HepG2 (cell line): ENCODE measurements around the gene ESRRG. TPM values are rescaled to one million over a fixed set of nuclear protein-coding genes. Genes with fewer than 3 reads are reported as not detected.

Source experiments
- ATAC-seq: fragments of 200-7000 bp; cut with Tn5 transposase; 3 replicates; pipeline ENCODE4 v1.9.1; 2020; ENCODE audit warnings: mild to moderate bottlenecking, moderate library complexity
- BruUV-seq: library from RNA; stranded (reverse); fragments of 400-500 nt; replicated peaks from 2 replicates; lab custom pipeline; 2021; lab: Mats Ljungman, UMichigan
- CTCF ChIA-PET: fragments of 300-600 bp; formaldehyde crosslinking; extraction: SDS; loops from one replicate; lab custom pipeline; 2021; ENCODE audit warnings: low total read pairs, inconsistent platforms, low intra/inter-chr PET ratio; lab: Yijun Ruan, JAX
- POLR2A ChIA-PET: fragments of 350-600 bp; sonication (Branson Sonifier 250); formaldehyde crosslinking; loops from one replicate; lab custom pipeline; 2020; ENCODE audit warnings: antibody characterized with exemption, inconsistent platforms; lab: Yijun Ruan, JAX
- DNase-seq: peaks from one replicate; pipeline ENCODE4 v3.0.0-alpha.2; 2015; ENCODE audit warnings: low spot score
- FAIRE-seq: peaks from 3 replicates; lab custom pipeline; 2011; peaks lifted over from hg19 to GRCh38; lab: Jason Lieb, UNC
- H2AFZ ChIP-seq: one replicate; pipeline ENCODE4 v1.6.1; 2011; ENCODE audit warnings: low read length, inconsistent platforms
- H3K27ac ChIP-seq: fragments of 300-600 bp; 3 replicates; pipeline ENCODE4 v1.8.0; 2011; ENCODE audit warnings: mixed run types, mild to moderate bottlenecking, mixed read lengths, low read length, inconsistent platforms; ENCODE audit not compliant: insufficient read depth; ENCODE audit errors: extremely low read length
- H3K27me3 ChIP-seq, 2 experiments: fragments of 200-600 bp in 1 of 2; 2 replicates in 1 of 2; 3 replicates in 1 of 2; pipeline versions ENCODE4 v1.6.0 to v1.8.0; 2011; ENCODE audit warnings: low read length in 2 of 2, mild to moderate bottlenecking in 2 of 2, moderate library complexity in 2 of 2, inconsistent platforms in 1 of 2; ENCODE audit not compliant: insufficient read depth in 2 of 2, control insufficient read depth in 1 of 2
- H3K36me3 ChIP-seq, 2 experiments: fragments of 200-600 bp in 1 of 2; replicated peaks in 1 of 2; 2 replicates in 1 of 2; 3 replicates in 1 of 2; pipeline versions ENCODE4 v1.5.1 to v1.8.0; 2011; ENCODE audit warnings: low read length in 2 of 2, inconsistent platforms in 1 of 2; ENCODE audit not compliant: insufficient read depth in 2 of 2, control insufficient read depth in 1 of 2
- H3K4me1 ChIP-seq: 2 replicates; pipeline ENCODE4 v1.5.1; 2012; ENCODE audit warnings: low read length, inconsistent platforms; ENCODE audit not compliant: insufficient read depth
- H3K4me2 ChIP-seq: 2 replicates; pipeline ENCODE4 v1.6.0; 2011; ENCODE audit warnings: low read depth, low read length, inconsistent platforms
- H3K4me3 ChIP-seq, 3 experiments: fragments of 200-600 bp in 1 of 3; sonication (generic), shearing (Covaris generic) in 1 of 3; replicated peaks in 1 of 3; 2 replicates each; pipeline ENCODE4 v1.5.1; 2011 to 2016; ENCODE audit warnings: low read length in 3 of 3, inconsistent platforms in 2 of 3, low read depth in 2 of 3, mild to moderate bottlenecking in 2 of 3, control low read depth in 1 of 3, mixed read lengths in 1 of 3; ENCODE audit not compliant: insufficient read depth in 1 of 3
- H3K79me2 ChIP-seq: one replicate; pipeline ENCODE4 v1.6.1; 2011; ENCODE audit warnings: low read length, inconsistent platforms; ENCODE audit not compliant: insufficient read depth
- H3K9ac ChIP-seq: 2 replicates; pipeline ENCODE4 v1.6.0; 2011; ENCODE audit warnings: mild to moderate bottlenecking, low read depth, low read length, inconsistent platforms; ENCODE audit not compliant: insufficient read depth
- H3K9me3 ChIP-seq: 2 replicates; pipeline ENCODE4 v1.5.1; 2012; ENCODE audit warnings: mild to moderate bottlenecking, low read length
- H4K20me1 ChIP-seq: 2 replicates; pipeline ENCODE4 v1.6.0; 2011; ENCODE audit warnings: inconsistent platforms, mild to moderate bottlenecking, low read length, moderate library complexity; ENCODE audit not compliant: insufficient read depth
- DDIT3 ChIP-seq: sonication (generic); formaldehyde crosslinking; IDR thresholded peaks from 2 replicates; pipeline ENCODE4 v1.4.0; 2020; ENCODE audit warnings: mild to moderate bottlenecking, missing genetic modification reagents
- ETV5 ChIP-seq: IDR thresholded peaks from 2 replicates; pipeline ENCODE4 v1.6.1; 2018; ENCODE audit warnings: missing biosample characterization, missing genetic modification reagents, inconsistent platforms, borderline replicate concordance
- IKZF4 ChIP-seq: sonication (generic); formaldehyde crosslinking; IDR thresholded peaks from 2 replicates; pipeline ENCODE4 v1.5.1; 2020; ENCODE audit warnings: borderline replicate concordance, mild to moderate bottlenecking, low read depth, missing genetic modification reagents; ENCODE audit errors: not compliant biosample characterization
- NKX3-1 ChIP-seq: sonication (generic); formaldehyde crosslinking; IDR thresholded peaks from 2 replicates; pipeline ENCODE4 v1.5.0; 2020; ENCODE audit warnings: missing genetic modification reagents
- REXO4 ChIP-seq: sonication (generic); formaldehyde crosslinking; IDR thresholded peaks from 2 replicates; pipeline ENCODE4 v1.8.0; 2022; ENCODE audit warnings: missing genetic modification reagents, mild to moderate bottlenecking, borderline replicate concordance
- SIN3A ChIP-seq: IDR thresholded peaks from 2 replicates; pipeline ENCODE4 v1.6.1; 2011; ENCODE audit warnings: low read depth, mild to moderate bottlenecking, control low read depth, low read length, borderline replicate concordance
- TERF1 ChIP-seq: sonication (generic); formaldehyde crosslinking; IDR thresholded peaks from 2 replicates; pipeline ENCODE4 v1.8.0; 2022; ENCODE audit warnings: mild to moderate bottlenecking, missing genetic modification reagents, moderate library complexity
- ZNF496 ChIP-seq: sonication (generic); formaldehyde crosslinking; IDR thresholded peaks from 2 replicates; pipeline ENCODE4 v1.8.1; 2023; ENCODE audit warnings: mild to moderate bottlenecking, moderate library complexity, missing genetic modification reagents; ENCODE audit not compliant: insufficient replicate concordance
- ZNF567 ChIP-seq: sonication (generic); formaldehyde crosslinking; IDR thresholded peaks from 2 replicates; pipeline ENCODE4 v1.8.1; 2023; ENCODE audit warnings: mild to moderate bottlenecking, missing genetic modification reagents, borderline replicate concordance
- ZNF850 ChIP-seq: sonication (generic); formaldehyde crosslinking; conservative IDR thresholded peaks from 2 replicates; pipeline ENCODE4 v1.9.0; 2021; ENCODE audit warnings: mild to moderate bottlenecking, missing genetic modification reagents
- WGBS: methylation state at CpG from one replicate; pipeline ENCODE4 v1.1.6; 2017; ENCODE audit warnings: low lambda C conversion rate; 5-methylcytosine and 5-hydroxymethylcytosine counted together
- in situ Hi-C: cut with HindIII; loops from 2 replicates; pipeline ENCODE4 v1.10.0; 2017; ENCODE audit warnings: low pct_unique_long_range_greater_than_20kb; ENCODE audit not compliant: extremely low pct_ligation_motif_present
- intact Hi-C: fragments of 100-400 bp; cut with micrococcal nuclease; formaldehyde crosslinking; loops from one replicate; pipeline ENCODE4 v1.10.0; 2022; ENCODE audit not compliant: unreplicated experiment
- polyA plus RNA-seq, 8 experiments: library from polyadenylated mRNA; depleted of rRNA in 3 of 8; stranded (reverse) in 7 of 8; unstranded in 1 of 8; fragments of >200 nt; fragmentation: Illumina TruSeq in 4 of 8; extraction: Trizol in 4 of 8; gene quantifications; 2 replicates each; pipeline versions ENCODE4 v1.2.1 to v1.2.3, GENCODE V29; 2011 to 2016; ENCODE audit warnings: low read depth in 4 of 8, missing spikeins in 1 of 8, mixed read lengths in 1 of 8; ENCODE audit not compliant: insufficient read depth in 1 of 8
- total RNA-seq, 5 experiments: library from RNA; depleted of rRNA; stranded (reverse); fragments of >200 nt; fragmentation: Illumina TruSeq; extraction: Trizol; gene quantifications; 2 replicates each; pipeline ENCODE4 v1.2.3, GENCODE V29; 2016; ENCODE audit warnings: low read depth in 1 of 5

ESRRG gene
- total and polyA plus RNA-seq, 2 of the 13 experiments (the other 11 are each of a cell fraction or from before 2014, with no cell fraction given), result not detected

GRCh38 chr1:216626394-216627067 is 96.7 kb downstream of the ESRRG start:
- TF ChIP-seq TERF1 (CRISPR knock-in tag) (no peak), IKZF4 (CRISPR knock-in tag) (no peak), REXO4 (CRISPR knock-in tag) (no peak), ZNF496 (no peak), ZNF850 (CRISPR knock-in tag) (no peak), SIN3A (no peak), ETV5 (CRISPR knock-in tag) (no peak), ZNF567 (CRISPR knock-in tag) (no peak), NKX3-1 (no peak), DDIT3 (CRISPR knock-in tag) (no peak)
- DNase-seq (no peak), ATAC-seq (no peak), FAIRE-seq (no peak)
- Histone ChIP-seq H3K27me3 (no peaks in the 10 kb centered on the region), H2AFZ (no peak overlapping the region), H4K20me1 (no peaks in the 10 kb centered on the region), H3K9me3 (no peaks in the 10 kb centered on the region), H3K9ac (no peak overlapping the region), H3K27ac (no peak overlapping the region), H3K4me1 (no peaks in the 10 kb centered on the region), H3K79me2 (no peaks in the 10 kb centered on the region), H3K4me3 (no peak overlapping the region), H3K36me3 (no peaks in the 10 kb centered on the region), H3K4me2 (no peak overlapping the region)
- no TSS peak for BruUV-seq
- ChIA-PET CTCF (no interaction called here), POLR2A (no interaction called here)
- 14% methylated on average over 6 of the region's 6 CpGs for WGBS
- in situ Hi-C loops, result no loop called here
- intact Hi-C loops, result no loop called here
